IMR-90 (cell line): ENCODE data around the gene SLC24A3. TPM values are rescaled to one million over a fixed set of nuclear protein-coding genes. Genes with fewer than 3 reads are reported as not detected.

Experiments
- ATAC-seq: fragments of 200-7000 bp; cut with Tn5 transposase; 2 replicates; pipeline ENCODE4 v1.9.1; 2020; ENCODE audit warnings: low read depth, mild to moderate bottlenecking, moderate library complexity
- BruUV-seq: library from RNA; stranded (reverse); fragments of 400-500 nt; replicated peaks from 2 replicates; lab custom pipeline; 2021; lab: Mats Ljungman, UMichigan
- CTCF ChIA-PET: fragments of 300-600 bp; formaldehyde crosslinking; extraction: SDS; loops from one replicate; lab custom pipeline; 2021; ENCODE audit warnings: antibody characterized with exemption; lab: Yijun Ruan, JAX
- POLR2A ChIA-PET: fragments of 300-600 bp; sonication (Branson Sonifier 250); formaldehyde crosslinking; loops from one replicate; lab custom pipeline; 2022; ENCODE audit warnings: antibody characterized with exemption; ENCODE audit not compliant: unreplicated experiment; lab: Charles Lee
- DNase-seq: peaks from one replicate; pipeline ENCODE4 v3.0.0; 2013
- H2AFZ ChIP-seq: replicated peaks from 2 replicates; pipeline ENCODE3; 2013; ENCODE audit warnings: low read length, mild to moderate bottlenecking; ENCODE audit not compliant: poor library complexity
- H2AK5ac ChIP-seq: 2 replicates; pipeline ENCODE4 v1.6.1; 2013; ENCODE audit warnings: low read depth, low read length, inconsistent platforms
- H2AK9ac ChIP-seq: replicated peaks from 2 replicates; pipeline ENCODE3; 2013; ENCODE audit warnings: mild to moderate bottlenecking, low read depth, low read length, moderate library complexity; ENCODE audit not compliant: poor library complexity
- H2BK120ac ChIP-seq: 2 replicates; pipeline ENCODE4 v1.6.1; 2013; ENCODE audit warnings: low read depth, low read length, inconsistent platforms
- H2BK15ac ChIP-seq: 3 replicates; pipeline ENCODE4 v1.6.1; 2013; ENCODE audit warnings: low read depth, low read length, inconsistent platforms
- H2BK20ac ChIP-seq: 2 replicates; pipeline ENCODE4 v1.6.1; 2013; ENCODE audit warnings: low read depth, mild to moderate bottlenecking, inconsistent platforms, low read length, moderate library complexity
- H2BK5ac ChIP-seq: 2 replicates; pipeline ENCODE4 v1.6.1; 2013; ENCODE audit warnings: mild to moderate bottlenecking, low read depth, low read length, inconsistent platforms; ENCODE audit not compliant: poor library complexity, severe bottlenecking
- H3K14ac ChIP-seq: replicated peaks from 2 replicates; pipeline ENCODE4 v1.6.1; 2013; ENCODE audit warnings: low read depth, low read length, inconsistent platforms
- H3K18ac ChIP-seq: 2 replicates; pipeline ENCODE4 v1.6.1; 2013; ENCODE audit warnings: low read depth, low read length, control low read depth
- H3K23ac ChIP-seq: 2 replicates; pipeline ENCODE4 v1.6.1; 2013; ENCODE audit warnings: low read depth, low read length, inconsistent platforms
- H3K27ac ChIP-seq: 2 replicates; pipeline ENCODE4 v1.5.1; 2013; ENCODE audit warnings: mild to moderate bottlenecking, control low read depth, low read length; ENCODE audit not compliant: insufficient read depth
- H3K27me3 ChIP-seq: 2 replicates; pipeline ENCODE4 v1.6.1; 2013; ENCODE audit warnings: low read length; ENCODE audit not compliant: control insufficient read depth, insufficient read depth
- H3K36me3 ChIP-seq: 2 replicates; pipeline ENCODE4 v1.6.1; 2013; ENCODE audit warnings: low read length, mixed read lengths; ENCODE audit not compliant: control insufficient read depth, insufficient read depth
- H3K4ac ChIP-seq: 2 replicates; pipeline ENCODE4 v1.6.1; 2013; ENCODE audit warnings: low read depth, low read length, inconsistent platforms
- H3K4me1 ChIP-seq: 2 replicates; pipeline ENCODE4 v1.6.1; 2013; ENCODE audit warnings: low read length, mixed read lengths; ENCODE audit not compliant: control insufficient read depth, insufficient read depth
- H3K4me2 ChIP-seq: 2 replicates; pipeline ENCODE4 v1.6.1; 2013; ENCODE audit warnings: low read depth, mild to moderate bottlenecking, control low read depth, low read length, moderate library complexity
- H3K4me3 ChIP-seq: 2 replicates; pipeline ENCODE4 v1.5.1; 2013; ENCODE audit warnings: low read depth, mild to moderate bottlenecking, control low read depth, low read length, moderate library complexity; ENCODE audit not compliant: insufficient read depth
- H3K56ac ChIP-seq: 2 replicates; pipeline ENCODE4 v1.6.1; 2013; ENCODE audit warnings: low read length, inconsistent platforms; ENCODE audit not compliant: insufficient read depth; ENCODE audit errors: extremely low read depth
- H3K79me1 ChIP-seq, 2 experiments: 2 replicates each; pipeline ENCODE4 v1.6.1; 2013; ENCODE audit warnings: low read length in 2 of 2, inconsistent platforms in 1 of 2, low read depth in 1 of 2
- H3K9ac ChIP-seq: 2 replicates; pipeline ENCODE4 v1.6.1; 2013; ENCODE audit warnings: low read depth, low read length, control low read depth
- H3K9me1 ChIP-seq: 2 replicates; pipeline ENCODE4 v1.6.1; 2013; ENCODE audit warnings: low read length, inconsistent platforms; ENCODE audit not compliant: insufficient read depth
- H3K9me3 ChIP-seq: 2 replicates; pipeline ENCODE4 v1.6.1; 2013; ENCODE audit warnings: low read length; ENCODE audit not compliant: control insufficient read depth, insufficient read depth
- H4K20me1 ChIP-seq: 2 replicates; pipeline ENCODE4 v1.6.1; 2013; ENCODE audit warnings: low read length, inconsistent platforms; ENCODE audit not compliant: insufficient read depth
- H4K5ac ChIP-seq: 2 replicates; pipeline ENCODE4 v1.6.1; 2013; ENCODE audit warnings: mild to moderate bottlenecking, low read depth, low read length, control low read depth
- H4K8ac ChIP-seq, 2 experiments: 2 replicates each; pipeline ENCODE4 v1.6.1; 2013; ENCODE audit warnings: low read depth in 2 of 2, low read length in 2 of 2, control low read depth in 1 of 2, inconsistent platforms in 1 of 2
- H4K91ac ChIP-seq: 2 replicates; pipeline ENCODE4 v1.6.1; 2013; ENCODE audit warnings: low read depth, low read length, inconsistent platforms; ENCODE audit not compliant: insufficient read depth
- BHLHE40 ChIP-seq: fragments of 150-350 bp; IDR thresholded peaks from 2 replicates; pipeline ENCODE4 v1.6.1; 2016; ENCODE audit warnings: mild to moderate bottlenecking, low read depth, low read length
- CEBPB ChIP-seq: IDR thresholded peaks from 2 replicates; pipeline ENCODE4 v1.6.1; 2012; ENCODE audit warnings: low read depth, low read length, improper control_type of control experiment
- CTCF ChIP-seq: conservative IDR thresholded peaks from 2 replicates; pipeline ENCODE4 v1.5.1; 2012; ENCODE audit warnings: mild to moderate bottlenecking, low read depth, low read length, improper control_type of control experiment
- NFE2L2 ChIP-seq: fragments of 150-350 bp; IDR thresholded peaks from 2 replicates; pipeline ENCODE4 v1.6.1; 2016; ENCODE audit warnings: low read depth, mild to moderate bottlenecking, low read length
- POLR2A ChIP-seq: IDR thresholded peaks from 2 replicates; pipeline ENCODE4 v1.6.1; 2012; ENCODE audit warnings: mild to moderate bottlenecking, low read depth, low read length
- RAD21 ChIP-seq: IDR thresholded peaks from 2 replicates; pipeline ENCODE4 v1.6.1; 2012; ENCODE audit warnings: low read length, improper control_type of control experiment
- RFX5 ChIP-seq: IDR thresholded peaks from 2 replicates; pipeline ENCODE4 v1.8.0; 2012; ENCODE audit warnings: low read depth, mild to moderate bottlenecking, low read length, moderate library complexity
- SMC3 ChIP-seq: fragments of 150-350 bp; IDR thresholded peaks from 2 replicates; pipeline ENCODE4 v1.6.1; 2016; ENCODE audit warnings: low read depth, mild to moderate bottlenecking, antibody characterized with exemption, low read length, moderate library complexity
- USF2 ChIP-seq: fragments of 150-350 bp; IDR thresholded peaks from 2 replicates; pipeline ENCODE4 v1.6.1; 2017; ENCODE audit warnings: mild to moderate bottlenecking, antibody characterized with exemption, low read length, low read depth
- WGBS, 2 experiments: methylation state at CpG; one replicate each; pipeline versions ENCODE4 v1.1.5 to v1.1.7; 2013; ENCODE audit warnings: missing lambda C conversion rate in 2 of 2; ENCODE audit not compliant: insufficient read length in 1 of 2; ENCODE audit errors: extremely low coverage in 2 of 2; 5-methylcytosine and 5-hydroxymethylcytosine counted together
- dilution Hi-C: fragments of 300-500 bp; cut with HindIII; formaldehyde crosslinking; loops from one replicate; pipeline ENCODE4 v1.14.3; 2018; ENCODE audit warnings: low sequenced_read_pairs; ENCODE audit not compliant: unreplicated experiment
- in situ Hi-C: fragments of 300-500 bp; cut with MboI; formaldehyde crosslinking; loops from 3 replicates; pipeline ENCODE4 v1.14.3; 2019; ENCODE audit warnings: low sequenced_read_pairs, inconsistent platforms, mixed read lengths
- intact Hi-C: fragments of 100-400 bp; cut with micrococcal nuclease; formaldehyde crosslinking; loops from 2 replicates; pipeline ENCODE4 v1.10.0; 2022
- polyA plus RNA-seq, 3 experiments: library from polyadenylated mRNA; depleted of rRNA; stranded (reverse); fragments of >200 nt; gene quantifications; 2 replicates each; pipeline ENCODE4 v1.2.3, GENCODE V29; 2012; ENCODE audit warnings: low replicate concordance in 1 of 3
- total RNA-seq: library from RNA; depleted of rRNA; stranded (reverse); fragments of >200 nt; gene quantifications from 2 replicates; pipeline ENCODE4 v1.2.3, GENCODE V29; 2012

Gene SLC24A3
- total and polyA plus RNA-seq, 2 of the 4 experiments (the other 2 are of a cell fraction) = not detected

GRCh38 chr20:19750101-19750606, 537.7 kb downstream of the SLC24A3 start:
- in situ Hi-C loops = no loop called here
- POLR2A ChIA-PET = no interaction called here

More at GRCh38 chr20:19750101-19750606, 537.7 kb downstream of the SLC24A3 start:
- BruUV-seq = no TSS peak
- H3K4me1 ChIP-seq = no peaks in the 10 kb centered on the region
- TF ChIP-seq CTCF (no peak), CEBPB (no peak), SMC3 (no peak), NFE2L2 (no peak), POLR2A (no peak), USF2 (no peak), BHLHE40 (no peak), RFX5 (no peak), RAD21 (no peak)
- no peak overlapping the region for H2BK5ac ChIP-seq
- H4K5ac ChIP-seq = no peak overlapping the region
- H4K8ac ChIP-seq = no peak overlapping the region
- H3K9me1 ChIP-seq = no peaks in the 10 kb centered on the region
- H2AFZ ChIP-seq = no peak overlapping the region
- H2AK5ac ChIP-seq = no peak overlapping the region
- no peak overlapping the region for H3K4me3 ChIP-seq
- dilution Hi-C loops = no loop called here
- no peak overlapping the region for H2AK9ac ChIP-seq
- H4K91ac ChIP-seq = no peak overlapping the region
- no peak overlapping the region for H2BK15ac ChIP-seq
- peaks cover 3% of the 10 kb centered on the region for H3K9me3 ChIP-seq
- no peaks in the 10 kb centered on the region for H3K27me3 ChIP-seq
- no peak overlapping the region for H3K4me2 ChIP-seq
- CTCF ChIA-PET = no interaction called here
- H3K18ac ChIP-seq = no peak overlapping the region
- no peaks in the 10 kb centered on the region for H3K36me3 ChIP-seq
- no peak overlapping the region for H3K27ac ChIP-seq
- intact Hi-C loops = no loop called here
- no peak overlapping the region for H3K4ac ChIP-seq
- no peak overlapping the region for H3K23ac ChIP-seq
- H3K14ac ChIP-seq = no peak overlapping the region
- no peaks in the 10 kb centered on the region for H4K20me1 ChIP-seq
- H3K9ac ChIP-seq = no peak overlapping the region
- H3K56ac ChIP-seq = no peak overlapping the region
- H2BK120ac ChIP-seq = no peak overlapping the region
- no peak for ATAC-seq
- WGBS, 2 experiments = no CpG with 5 or more reads among the region's 4 CpGs
- H2BK20ac ChIP-seq = no peak overlapping the region
- DNase-seq = no peak
- no peaks in the 10 kb centered on the region for H3K79me1 ChIP-seq
